Fibroblast of lung (primary cell): ENCODE results near the gene OR10G8. TPM values are rescaled to one million over a fixed set of nuclear protein-coding genes. Genes with fewer than 3 reads are reported as not detected.
A peak's percentile ranks its signal among the peaks of the same experiment; 100 is the strongest.

Experiments
- DNase-seq, 2 donors: peaks; one replicate each; pipeline versions ENCODE4 v3.0.0 to v3.0.0-alpha.2; 2010; ENCODE audit warnings: low read depth in 2 of 2
- H2AFZ ChIP-seq: 2 replicates; pipeline ENCODE4 v1.5.1; 2012; ENCODE audit warnings: low read length, control low read depth, inconsistent platforms
- H3K27ac ChIP-seq: 2 replicates; pipeline ENCODE4 v1.5.1; 2011; ENCODE audit warnings: low read length, control low read depth; ENCODE audit not compliant: insufficient read depth
- H3K27me3 ChIP-seq: 2 replicates; pipeline ENCODE4 v1.5.1; 2011; ENCODE audit warnings: mild to moderate bottlenecking, low read length; ENCODE audit not compliant: control insufficient read depth, insufficient read depth
- H3K36me3 ChIP-seq: 2 replicates; pipeline ENCODE4 v1.5.1; 2011; ENCODE audit warnings: low read length; ENCODE audit not compliant: control insufficient read depth, insufficient read depth
- H3K4me1 ChIP-seq: 2 replicates; pipeline ENCODE4 v1.5.1; 2011; ENCODE audit warnings: low read length; ENCODE audit not compliant: control insufficient read depth, insufficient read depth; ENCODE audit errors: extremely low read depth
- H3K4me2 ChIP-seq: 2 replicates; pipeline ENCODE4 v1.5.1; 2011; ENCODE audit warnings: low read length, control low read depth; ENCODE audit not compliant: insufficient read depth; ENCODE audit errors: extremely low read depth
- H3K4me3 ChIP-seq, 4 experiments: fragments of 200-600 bp in 1 of 4; sonication (generic) in 1 of 4; replicated peaks in 1 of 4; 2 replicates each; pipeline ENCODE4 v1.5.1; 2011 to 2016; ENCODE audit warnings: low read length in 4 of 4, low read depth in 3 of 4, mild to moderate bottlenecking in 3 of 4, control low read depth in 2 of 4, inconsistent platforms in 1 of 4, mixed read lengths in 1 of 4; ENCODE audit not compliant: insufficient read depth in 1 of 4; ENCODE audit errors: control extremely low read depth in 1 of 4
- H3K79me2 ChIP-seq: 2 replicates; pipeline ENCODE4 v1.5.1; 2012; ENCODE audit warnings: mild to moderate bottlenecking, low read length, inconsistent platforms; ENCODE audit not compliant: control insufficient read depth, insufficient read depth
- H3K9ac ChIP-seq: 2 replicates; pipeline ENCODE4 v1.5.1; 2011; ENCODE audit warnings: mild to moderate bottlenecking, low read length, control low read depth; ENCODE audit not compliant: insufficient read depth
- H3K9me3 ChIP-seq: 2 replicates; pipeline ENCODE4 v1.5.1; 2012; ENCODE audit warnings: low read depth, low read length; ENCODE audit not compliant: control insufficient read depth, insufficient read depth
- H4K20me1 ChIP-seq: 2 replicates; pipeline ENCODE4 v1.5.1; 2011; ENCODE audit warnings: low read length; ENCODE audit not compliant: control insufficient read depth, insufficient read depth; ENCODE audit errors: extremely low read depth
- CTCF ChIP-seq, 2 donors: IDR thresholded peaks in 1 of 2; conservative IDR thresholded peaks in 1 of 2; 1 replicate in 1 of 2; 2 replicates in 1 of 2; pipeline ENCODE4 v1.5.1; 2011 to 2012; ENCODE audit warnings: low read length in 2 of 2, control low read depth in 1 of 2, inconsistent platforms in 1 of 2, low read depth in 1 of 2, mild to moderate bottlenecking in 1 of 2
- EZH2 ChIP-seq: IDR thresholded peaks from 2 replicates; pipeline ENCODE4 v1.5.1; 2012; ENCODE audit warnings: low read length, control low read depth, mild to moderate bottlenecking; ENCODE audit errors: missing control alignments
- polyA plus RNA-seq, 2 donors: library from polyadenylated mRNA; depleted of rRNA in 1 of 2; stranded (reverse) in 1 of 2; unstranded in 1 of 2; fragments of >200 nt; gene quantifications; 2 replicates each; pipeline ENCODE4 v1.2.1, GENCODE V29; 2011 to 2012; ENCODE audit warnings: missing spikeins in 1 of 2
- total RNA-seq: library from RNA; depleted of rRNA; stranded (reverse); fragments of >200 nt; gene quantifications from 2 replicates; pipeline ENCODE4 v1.2.1, GENCODE V29; 2014

Gene OR10G8
- total and polyA plus RNA-seq, 2 donors (not counting 1 experiment from before 2014, with no cell fraction given) = not detected

- Histone ChIP-seq H3K36me3 (no peaks in the 10 kb centered on the region), H3K79me2 (no peaks in the 10 kb centered on the region), H2AFZ (no peak overlapping the region), H4K20me1 (no peaks in the 10 kb centered on the region), H3K4me1 (no peaks in the 10 kb centered on the region), H3K27ac (no peak overlapping the region), H3K9me3 (no peaks in the 10 kb centered on the region), H3K4me3 (no peak overlapping the region), H3K27me3 (no peaks in the 10 kb centered on the region), H3K9ac (no peak overlapping the region), H3K4me2 (no peak overlapping the region)
- TF ChIP-seq EZH2 (no peak), CTCF (conservative IDR thresholded peaks at IDR 0.05 in 1 of 2, IDR thresholded peaks at IDR 0.05 in 1 of 2; ENCODE audit: low read depth in 1 of 2, low read length in 2 of 2) (no peak)
- DNase-seq = no peak
These were observed 42.1 kb downstream of the OR10G8 start for GRCh38 chr11:124068601-124069110.

GRCh38 chr11:124069429-124070401, 43.1 kb downstream of the OR10G8 start:
- Histone ChIP-seq H3K9me3 (no peaks in the 10 kb centered on the region), H4K20me1 (no peaks in the 10 kb centered on the region), H2AFZ (peak overlapping the region; percentile 68), H3K4me2 (peak overlapping the region; percentile 55), H3K4me1 (no peaks in the 10 kb centered on the region), H3K27ac (no peak overlapping the region), H3K27me3 (no peaks in the 10 kb centered on the region), H3K79me2 (no peaks in the 10 kb centered on the region), H3K36me3 (no peaks in the 10 kb centered on the region), H3K9ac (no peak overlapping the region), H3K4me3 (peak overlapping the region; percentile 26 to 62 (median 50))
- TF ChIP-seq EZH2 (no peak), CTCF (conservative IDR thresholded peaks at IDR 0.05 in 1 of 2, IDR thresholded peaks at IDR 0.05 in 1 of 2; ENCODE audit: low read depth in 1 of 2, low read length in 2 of 2) (peak; percentile 80 to 92)
- DNase-seq = peak; percentile 54 to 72

GRCh38 chr11:124070915-124071622, 44.5 kb downstream of the OR10G8 start:
- H2AFZ ChIP-seq = no peak overlapping the region
- H4K20me1 ChIP-seq = no peaks in the 10 kb centered on the region
- no peaks in the 10 kb centered on the region for H3K4me1 ChIP-seq
- H3K79me2 ChIP-seq = no peaks in the 10 kb centered on the region
- H3K9me3 ChIP-seq = no peaks in the 10 kb centered on the region
- peak; percentile 70 for TF ChIP-seq CTCF (conservative IDR thresholded peaks at IDR 0.05 in 1 of 2, IDR thresholded peaks at IDR 0.05 in 1 of 2; ENCODE audit: low read depth in 1 of 2, low read length in 2 of 2)
- TF ChIP-seq EZH2 = no peak
- no peak overlapping the region for H3K27ac ChIP-seq
- peak; percentile 60 to 87 for DNase-seq
- no peak overlapping the region for H3K9ac ChIP-seq
- no peak overlapping the region for H3K4me3 ChIP-seq
- no peaks in the 10 kb centered on the region for H3K36me3 ChIP-seq
- H3K4me2 ChIP-seq = no peak overlapping the region
- H3K27me3 ChIP-seq = no peaks in the 10 kb centered on the region
